K562 (cell line): Measurements from ENCODE around the gene MAST4. TPM values are rescaled to one million over a fixed set of nuclear protein-coding genes. Genes with fewer than 3 reads are reported as not detected.

Experiments
- ATAC-seq: fragments of 200-7000 bp; cut with Tn5 transposase; 3 replicates; pipeline ENCODE4 v1.9.1; 2020; ENCODE audit warnings: moderate library complexity
- BruUV-seq: library from RNA; stranded (reverse); fragments of 400-500 nt; replicated peaks from 2 replicates; lab custom pipeline; 2021; lab: Mats Ljungman, UMichigan
- CTCF ChIA-PET: fragments of 300-600 bp; formaldehyde crosslinking; extraction: SDS; loops from one replicate; lab custom pipeline; 2021; ENCODE audit warnings: low intra/inter-chr PET ratio; lab: Yijun Ruan, JAX
- POLR2A ChIA-PET: fragments of 300-600, 350-650 bp; sonication (Branson Sonifier 250); formaldehyde crosslinking; extraction: SDS; loops from one replicate; lab custom pipeline; 2021; ENCODE audit warnings: antibody characterized with exemption, inconsistent platforms; lab: Yijun Ruan, JAX
- DNase-seq, 4 experiments: peaks; one replicate each; pipeline versions ENCODE4 v3.0.0 to v3.0.0-alpha.2; 2011 to 2018; ENCODE audit warnings: low spot score in 3 of 4, mixed read lengths in 3 of 4; ENCODE audit errors: extremely low read depth in 1 of 4
- FAIRE-seq: peaks from 2 replicates; lab custom pipeline; 2011; peaks lifted over from hg19 to GRCh38; lab: Jason Lieb, UNC
- H2AFZ ChIP-seq: 2 replicates; pipeline ENCODE4 v1.6.0; 2011; ENCODE audit warnings: low read depth, low read length, control low read depth, inconsistent platforms
- H3K27ac ChIP-seq: fragments of 200-600 bp; 3 replicates; pipeline ENCODE4 v1.8.0; 2011; ENCODE audit warnings: low read depth, mild to moderate bottlenecking, control low read depth, inconsistent platforms, low read length, moderate library complexity, mixed read lengths; ENCODE audit errors: extremely low read depth
- H3K27me3 ChIP-seq, 2 experiments: fragments of 300-600 bp in 1 of 2; 2 replicates in 1 of 2; 3 replicates in 1 of 2; pipeline versions ENCODE4 v1.6.0 to v1.8.0; 2011; ENCODE audit warnings: inconsistent platforms in 2 of 2, low read length in 2 of 2, mild to moderate bottlenecking in 1 of 2, mixed read lengths in 1 of 2, moderate library complexity in 1 of 2; ENCODE audit not compliant: control insufficient read depth in 2 of 2, insufficient read depth in 2 of 2
- H3K36me3 ChIP-seq: fragments of 300-600 bp; 3 replicates; pipeline ENCODE4 v1.8.0; 2011; ENCODE audit warnings: mild to moderate bottlenecking, low read length, inconsistent platforms; ENCODE audit not compliant: control insufficient read depth, insufficient read depth
- H3K4me1 ChIP-seq, 2 experiments: fragments of 200-600 bp in 1 of 2; replicated peaks in 1 of 2; 2 replicates in 1 of 2; 3 replicates in 1 of 2; pipeline versions ENCODE4 v1.5.1 to v1.8.0; 2011; ENCODE audit warnings: inconsistent platforms in 2 of 2, low read length in 2 of 2, mild to moderate bottlenecking in 1 of 2, mixed read lengths in 1 of 2, moderate library complexity in 1 of 2; ENCODE audit not compliant: control insufficient read depth in 2 of 2, insufficient read depth in 2 of 2
- H3K4me2 ChIP-seq: 2 replicates; pipeline ENCODE4 v1.6.1; 2011; ENCODE audit warnings: low read length, control low read depth, inconsistent platforms, mixed read lengths; ENCODE audit not compliant: insufficient read depth
- H3K4me3 ChIP-seq: fragments of 200-600 bp; sonication (generic), shearing (Covaris generic); 2 replicates; pipeline ENCODE4 v1.5.1; 2016; ENCODE audit warnings: control low read depth, inconsistent platforms
- H3K79me2 ChIP-seq: fragments of 200-600 bp; 3 replicates; pipeline ENCODE4 v1.8.0; 2011; ENCODE audit warnings: low read length, inconsistent platforms; ENCODE audit not compliant: control insufficient read depth, insufficient read depth
- H3K9ac ChIP-seq, 2 experiments: 2 replicates each; pipeline versions ENCODE4 v1.6.0 to v1.6.1; 2011; ENCODE audit warnings: low read depth in 2 of 2, low read length in 2 of 2, control low read depth in 1 of 2, inconsistent platforms in 1 of 2, mild to moderate bottlenecking in 1 of 2, mixed read lengths in 1 of 2; ENCODE audit not compliant: insufficient read depth in 1 of 2
- H3K9me1 ChIP-seq: one replicate; pipeline ENCODE4 v1.6.0; 2011; ENCODE audit warnings: inconsistent platforms, mild to moderate bottlenecking, low read length, moderate library complexity; ENCODE audit not compliant: control insufficient read depth, insufficient read depth
- H3K9me3 ChIP-seq: replicated peaks from 2 replicates; pipeline ENCODE4 v1.5.1; 2011; ENCODE audit warnings: low read depth, low read length, inconsistent platforms; ENCODE audit not compliant: control insufficient read depth, insufficient read depth
- H4K20me1 ChIP-seq: replicated peaks from 2 replicates; pipeline ENCODE4 v1.6.1; 2011; ENCODE audit warnings: low read length, inconsistent platforms, mixed read lengths; ENCODE audit not compliant: control insufficient read depth, insufficient read depth
- CBFA2T2 ChIP-seq: fragments of 450-650 bp; conservative IDR thresholded peaks from 2 replicates; pipeline ENCODE4 v1.6.1; 2017; ENCODE audit warnings: mild to moderate bottlenecking
- ELF1 ChIP-seq: fragments of 200-800 bp; sonication (Bioruptor generic); IDR thresholded peaks from 2 replicates; pipeline ENCODE4 v1.6.1; 2016; ENCODE audit warnings: missing genetic modification characterization, missing compliant biosample characterization
- JUN ChIP-seq, 2 experiments: sonication (generic) in 1 of 2; formaldehyde crosslinking in 1 of 2; IDR thresholded peaks; 2 replicates each; pipeline versions ENCODE4 v1.6.1 to v1.8.0; 2012 to 2022; ENCODE audit warnings: borderline replicate concordance in 2 of 2, mild to moderate bottlenecking in 2 of 2, improper control_type of control experiment in 1 of 2, low read depth in 1 of 2, low read length in 1 of 2, missing genetic modification reagents in 1 of 2
- NFIC ChIP-seq: fragments of 450-650 bp; IDR thresholded peaks from 2 replicates; pipeline ENCODE4 v1.6.1; 2017; ENCODE audit warnings: mild to moderate bottlenecking, inconsistent platforms
- TEAD2 ChIP-seq: fragments of 450-650 bp; IDR thresholded peaks from 2 replicates; pipeline ENCODE4 v1.6.1; 2016; ENCODE audit warnings: missing genetic modification characterization, control low read depth, missing compliant biosample characterization
- WGBS: fragments of 100-300 bp; shearing (Covaris generic); methylation state at CpG from one replicate; pipeline ENCODE4 v1.1.6; 2016; ENCODE audit warnings: low coverage, mixed read lengths; ENCODE audit not compliant: insufficient coverage; ENCODE audit errors: missing lambda C conversion rate; 5-methylcytosine and 5-hydroxymethylcytosine counted together
- in situ Hi-C: fragments of 300-500 bp; cut with MboI; formaldehyde crosslinking; loops from 4 replicates; pipeline ENCODE4 v1.15.0; 2018; ENCODE audit warnings: inconsistent platforms, mixed read lengths
- intact Hi-C: fragments of 100-400 bp; cut with micrococcal nuclease; formaldehyde crosslinking; loops from 2 replicates; pipeline ENCODE4 v1.14.2; 2022
- polyA plus RNA-seq, 8 experiments: library from polyadenylated mRNA; depleted of rRNA in 4 of 8; stranded (reverse) in 5 of 8; unstranded in 3 of 8; fragments of >200 nt; fragmentation: Nextera tagmentation in 2 of 8; fragmentation: Illumina TruSeq in 1 of 8; extraction: Ambion mirVana in 2 of 8; extraction: Trizol in 1 of 8; gene quantifications; 2 replicates each; pipeline versions ENCODE4 v1.2.1 to v1.2.3, GENCODE V29; 2011 to 2014; ENCODE audit warnings: inconsistent platforms in 1 of 8, missing spikeins in 1 of 8
- total RNA-seq, 7 experiments: library from RNA; depleted of rRNA in 6 of 7; stranded (reverse); fragments of >200 nt in 6 of 7; fragmentation: Illumina TruSeq in 2 of 7; extraction: Trizol in 2 of 7; gene quantifications; 2 replicates each; pipeline versions ENCODE4 v1.2.1 to v1.2.3, GENCODE V29; 2011 to 2021; ENCODE audit warnings: low replicate concordance in 1 of 7
- TF ChIP-seq, protein P1 (sequence below): IDR thresholded peaks from 2 replicates; pipeline ENCODE4 v1.6.1; 2014; ENCODE audit warnings: antibody characterized with exemption
- TF ChIP-seq, protein P2 (sequence below): fragments of 450-650 bp; IDR thresholded peaks from 2 replicates; pipeline ENCODE4 v1.6.1; 2016; ENCODE audit warnings: low read depth, mild to moderate bottlenecking, moderate library complexity

The MAST4 gene
- total and polyA plus RNA-seq, 9 of the 15 experiments (the other 6 are each of a cell fraction or from before 2014, with no cell fraction given): 0.88 to 10.1 (median 5.2) TPM

- TF ChIP-seq, protein P1, sequence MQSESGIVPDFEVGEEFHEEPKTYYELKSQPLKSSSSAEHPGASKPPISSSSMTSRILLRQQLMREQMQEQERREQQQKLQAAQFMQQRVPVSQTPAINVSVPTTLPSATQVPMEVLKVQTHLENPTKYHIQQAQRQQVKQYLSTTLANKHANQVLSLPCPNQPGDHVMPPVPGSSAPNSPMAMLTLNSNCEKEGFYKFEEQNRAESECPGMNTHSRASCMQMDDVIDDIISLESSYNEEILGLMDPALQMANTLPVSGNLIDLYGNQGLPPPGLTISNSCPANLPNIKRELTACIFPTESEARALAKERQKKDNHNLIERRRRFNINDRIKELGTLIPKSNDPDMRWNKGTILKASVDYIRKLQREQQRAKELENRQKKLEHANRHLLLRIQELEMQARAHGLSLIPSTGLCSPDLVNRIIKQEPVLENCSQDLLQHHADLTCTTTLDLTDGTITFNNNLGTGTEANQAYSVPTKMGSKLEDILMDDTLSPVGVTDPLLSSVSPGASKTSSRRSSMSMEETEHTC: no peak
Observed at GRCh38 chr5:67214707-67215447, 618.7 kb downstream of the MAST4 start (continued).

- no TSS peak for BruUV-seq
- H3K4me1 ChIP-seq: peaks cover 0 to 6% of the 10 kb centered on the region in 2 experiments; a peak in 1 of 5 replicates
- peak overlapping the region; percentile 29; the same call in 1 of the 2 replicates for H3K4me2 ChIP-seq
- CTCF ChIA-PET: no interaction called here
- H3K9me1 ChIP-seq: no peaks in the 10 kb centered on the region
- peak in 1 of 4 experiments; percentile 25 for DNase-seq
- H2AFZ ChIP-seq: peak overlapping the region; percentile 51; the same call in 1 of the 2 replicates
- peak; percentile 52 for FAIRE-seq
- ATAC-seq: peak; percentile 88
- H3K4me3 ChIP-seq: no peak overlapping the region
- H3K27ac ChIP-seq: no peak overlapping the region
- POLR2A ChIA-PET: no interaction called here
- no peaks in the 10 kb centered on the region; the same call in 1 of the 2 replicates for H4K20me1 ChIP-seq
- H3K79me2 ChIP-seq: no peaks in the 10 kb centered on the region
- in situ Hi-C loops (loop anchor here (10.0 kb wide), 3 partner anchors 221 to 911 kb away; no protein-coding TSS in a partner anchor), intact Hi-C loops (no loop called here)
- 16% methylated on average over 17 of the region's 19 CpGs for WGBS
- peak overlapping the region in 1 of 2 experiments; percentile 55; a peak in 2 of 4 replicates for H3K9ac ChIP-seq
- no peaks in the 10 kb centered on the region for H3K36me3 ChIP-seq
- no peaks in the 10 kb centered on the region for H3K9me3 ChIP-seq
- H3K27me3 ChIP-seq: peaks cover 10 to 28% of the 10 kb centered on the region in 2 experiments
- TF ChIP-seq ELF1 (tag) (peak; percentile 18; the same call in 1 of the 2 replicates), JUN (IDR thresholded peaks at IDR 0.05; ENCODE audit: borderline replicate concordance, low read depth, low read length) (no peak), JUN (CRISPR knock-in tag; IDR thresholded peaks at IDR 0.05; ENCODE audit: borderline replicate concordance) (no peak), TEAD2 (tag) (no peak), CBFA2T2 (no peak), NFIC (no peak)
- TF ChIP-seq, protein P2, sequence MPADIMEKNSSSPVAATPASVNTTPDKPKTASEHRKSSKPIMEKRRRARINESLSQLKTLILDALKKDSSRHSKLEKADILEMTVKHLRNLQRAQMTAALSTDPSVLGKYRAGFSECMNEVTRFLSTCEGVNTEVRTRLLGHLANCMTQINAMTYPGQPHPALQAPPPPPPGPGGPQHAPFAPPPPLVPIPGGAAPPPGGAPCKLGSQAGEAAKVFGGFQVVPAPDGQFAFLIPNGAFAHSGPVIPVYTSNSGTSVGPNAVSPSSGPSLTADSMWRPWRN: no peak
Observed at GRCh38 chr5:67215519-67216471, 619.6 kb downstream of the MAST4 start.
